Astrocyte (in vitro differentiated cells and primary cell): ENCODE results near the gene PLCL1. TPM values are rescaled to one million over a fixed set of nuclear protein-coding genes. Genes with fewer than 3 reads are reported as not detected.

Experiments used
- DNase-seq: peaks from one replicate; pipeline ENCODE4 v3.0.0-alpha.2; 2010; ENCODE audit warnings: low read depth
- FAIRE-seq: peaks from 2 replicates; lab custom pipeline; 2011; peaks lifted over from hg19 to GRCh38; lab: Jason Lieb, UNC
- H2AFZ ChIP-seq: 2 replicates; pipeline ENCODE4 v1.6.0; 2012; ENCODE audit warnings: low read depth, low read length, inconsistent platforms
- H3K27ac ChIP-seq: 2 replicates; pipeline ENCODE4 v1.5.1; 2011; ENCODE audit warnings: low read depth, low read length, inconsistent platforms
- H3K27me3 ChIP-seq: 2 replicates; pipeline ENCODE4 v1.6.0; 2011; ENCODE audit warnings: low read length, inconsistent platforms; ENCODE audit not compliant: insufficient read depth
- H3K36me3 ChIP-seq: 2 replicates; pipeline ENCODE4 v1.5.1; 2011; ENCODE audit warnings: low read length, inconsistent platforms; ENCODE audit not compliant: insufficient read depth
- H3K4me1 ChIP-seq: 2 replicates; pipeline ENCODE4 v1.5.1; 2011; ENCODE audit warnings: low read length, inconsistent platforms; ENCODE audit not compliant: insufficient read depth
- H3K4me2 ChIP-seq: 2 replicates; pipeline ENCODE4 v1.6.0; 2012; ENCODE audit warnings: low read length, inconsistent platforms
- H3K4me3 ChIP-seq: 2 replicates; pipeline ENCODE4 v1.5.1; 2011; ENCODE audit warnings: low read depth, mild to moderate bottlenecking, low read length, inconsistent platforms; ENCODE audit not compliant: insufficient read depth
- H3K79me2 ChIP-seq: 2 replicates; pipeline ENCODE4 v1.6.0; 2012; ENCODE audit warnings: mild to moderate bottlenecking, low read length, inconsistent platforms; ENCODE audit not compliant: insufficient read depth
- H3K9ac ChIP-seq: 2 replicates; pipeline ENCODE4 v1.6.0; 2012; ENCODE audit warnings: mild to moderate bottlenecking, low read length, inconsistent platforms
- H3K9me3 ChIP-seq: 2 replicates; pipeline ENCODE4 v1.5.1; 2012; ENCODE audit warnings: low read depth, mild to moderate bottlenecking, low read length, inconsistent platforms; ENCODE audit not compliant: insufficient read depth
- H4K20me1 ChIP-seq: 2 replicates; pipeline ENCODE4 v1.6.0; 2012; ENCODE audit warnings: low read length, inconsistent platforms; ENCODE audit not compliant: insufficient read depth
- H3K27ac Mint-ChIP-seq: one replicate; pipeline ENCODE4 v1.8.0; 2021; ENCODE audit warnings: mild to moderate bottlenecking, mixed read lengths; ENCODE audit not compliant: unreplicated experiment
- H3K27me3 Mint-ChIP-seq: one replicate; pipeline ENCODE4 v1.8.0; 2021; ENCODE audit warnings: low read depth, mixed read lengths; ENCODE audit not compliant: unreplicated experiment
- H3K36me3 Mint-ChIP-seq: one replicate; pipeline ENCODE4 v1.8.0; 2021; ENCODE audit warnings: low read depth, mixed read lengths; ENCODE audit not compliant: unreplicated experiment
- H3K4me1 Mint-ChIP-seq: one replicate; pipeline ENCODE4 v1.8.0; 2021; ENCODE audit warnings: low read depth, mixed read lengths; ENCODE audit not compliant: unreplicated experiment
- H3K4me3 Mint-ChIP-seq: one replicate; pipeline ENCODE4 v1.8.0; 2021; ENCODE audit warnings: mild to moderate bottlenecking, moderate library complexity, mixed read lengths; ENCODE audit not compliant: unreplicated experiment
- H3K9me3 Mint-ChIP-seq: one replicate; pipeline ENCODE4 v1.8.0; 2021; ENCODE audit warnings: mild to moderate bottlenecking, mixed read lengths; ENCODE audit not compliant: unreplicated experiment
- EZH2 ChIP-seq: IDR thresholded peaks from 2 replicates; pipeline ENCODE4 v1.6.1; 2012; ENCODE audit warnings: mild to moderate bottlenecking, low read length, inconsistent platforms; ENCODE audit not compliant: insufficient read depth
- total RNA-seq: library from RNA; stranded (reverse); gene quantifications from 2 replicates; pipeline ENCODE4 v1.2.1, GENCODE V29; 2021
- TF ChIP-seq, protein P1 (sequence below): IDR thresholded peaks from 2 replicates; pipeline ENCODE4 v1.5.1; 2011; ENCODE audit warnings: low read depth, mild to moderate bottlenecking, inconsistent platforms, low read length, moderate library complexity; ENCODE audit not compliant: insufficient read depth

PLCL1 gene
- total RNA-seq, 1 donor from 2014 or later: 0.84 TPM

DNA sequence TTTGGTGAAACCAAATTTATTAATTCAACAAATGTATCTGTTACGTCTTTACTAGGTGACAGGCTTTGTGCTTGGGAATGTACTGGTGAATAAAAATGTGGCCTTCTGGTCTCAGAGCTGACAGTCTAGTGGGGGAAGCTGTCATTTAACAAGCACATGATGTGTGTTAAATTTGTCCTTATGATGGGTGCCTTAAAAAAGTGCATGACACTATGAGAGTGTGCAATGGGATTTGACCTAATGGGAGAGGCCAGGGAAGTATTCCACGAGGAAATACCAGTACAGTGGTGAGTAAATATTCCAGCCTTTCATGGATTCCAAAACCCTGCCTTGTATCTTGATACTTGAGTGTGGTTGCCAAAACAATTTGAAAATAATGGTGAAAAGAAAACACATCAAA, 308.9 kb downstream of the PLCL1 start:
- no peak for FAIRE-seq
- H3K4me1 Mint-ChIP-seq: peaks cover 13% of the 10 kb centered on the region

GRCh38 chr2:198114064-198114463, 309.7 kb downstream of the PLCL1 start:
- no peak for FAIRE-seq
- Histone ChIP-seq H3K27ac (no peak overlapping the region), H3K79me2 (no peaks in the 10 kb centered on the region), H4K20me1 (no peaks in the 10 kb centered on the region), H3K9ac (no peak overlapping the region), H3K9me3 (no peaks in the 10 kb centered on the region), H3K36me3 (no peaks in the 10 kb centered on the region), H2AFZ (no peak overlapping the region), H3K4me3 (no peak overlapping the region), H3K4me1 (no peaks in the 10 kb centered on the region), H3K27me3 (no peaks in the 10 kb centered on the region), H3K4me2 (no peak overlapping the region)
- Mint-ChIP-seq H3K36me3 (no peaks in the 10 kb centered on the region), H3K4me3 (no peak overlapping the region), H3K27ac (no peak overlapping the region), H3K4me1 (peaks cover 13% of the 10 kb centered on the region), H3K9me3 (no peaks in the 10 kb centered on the region), H3K27me3 (no peaks in the 10 kb centered on the region)
- TF ChIP-seq, protein P1, sequence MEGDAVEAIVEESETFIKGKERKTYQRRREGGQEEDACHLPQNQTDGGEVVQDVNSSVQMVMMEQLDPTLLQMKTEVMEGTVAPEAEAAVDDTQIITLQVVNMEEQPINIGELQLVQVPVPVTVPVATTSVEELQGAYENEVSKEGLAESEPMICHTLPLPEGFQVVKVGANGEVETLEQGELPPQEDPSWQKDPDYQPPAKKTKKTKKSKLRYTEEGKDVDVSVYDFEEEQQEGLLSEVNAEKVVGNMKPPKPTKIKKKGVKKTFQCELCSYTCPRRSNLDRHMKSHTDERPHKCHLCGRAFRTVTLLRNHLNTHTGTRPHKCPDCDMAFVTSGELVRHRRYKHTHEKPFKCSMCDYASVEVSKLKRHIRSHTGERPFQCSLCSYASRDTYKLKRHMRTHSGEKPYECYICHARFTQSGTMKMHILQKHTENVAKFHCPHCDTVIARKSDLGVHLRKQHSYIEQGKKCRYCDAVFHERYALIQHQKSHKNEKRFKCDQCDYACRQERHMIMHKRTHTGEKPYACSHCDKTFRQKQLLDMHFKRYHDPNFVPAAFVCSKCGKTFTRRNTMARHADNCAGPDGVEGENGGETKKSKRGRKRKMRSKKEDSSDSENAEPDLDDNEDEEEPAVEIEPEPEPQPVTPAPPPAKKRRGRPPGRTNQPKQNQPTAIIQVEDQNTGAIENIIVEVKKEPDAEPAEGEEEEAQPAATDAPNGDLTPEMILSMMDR: no peak
- TF ChIP-seq EZH2: no peak
- no peak for DNase-seq

More for the DNA sequence above, 308.9 kb downstream of the PLCL1 start:
- Histone ChIP-seq H3K79me2 (no peaks in the 10 kb centered on the region), H2AFZ (no peak overlapping the region), H3K9ac (no peak overlapping the region), H3K9me3 (no peaks in the 10 kb centered on the region), H3K4me1 (no peaks in the 10 kb centered on the region), H3K27ac (no peak overlapping the region), H3K27me3 (no peaks in the 10 kb centered on the region), H3K36me3 (no peaks in the 10 kb centered on the region), H4K20me1 (no peaks in the 10 kb centered on the region), H3K4me2 (no peak overlapping the region), H3K4me3 (no peak overlapping the region)
- Mint-ChIP-seq H3K36me3 (no peaks in the 10 kb centered on the region), H3K27ac (no peak overlapping the region), H3K9me3 (no peaks in the 10 kb centered on the region), H3K27me3 (no peaks in the 10 kb centered on the region), H3K4me3 (no peak overlapping the region)
- no peak for DNase-seq
- TF ChIP-seq, protein P1: no peak
- no peak for TF ChIP-seq EZH2

DNA sequence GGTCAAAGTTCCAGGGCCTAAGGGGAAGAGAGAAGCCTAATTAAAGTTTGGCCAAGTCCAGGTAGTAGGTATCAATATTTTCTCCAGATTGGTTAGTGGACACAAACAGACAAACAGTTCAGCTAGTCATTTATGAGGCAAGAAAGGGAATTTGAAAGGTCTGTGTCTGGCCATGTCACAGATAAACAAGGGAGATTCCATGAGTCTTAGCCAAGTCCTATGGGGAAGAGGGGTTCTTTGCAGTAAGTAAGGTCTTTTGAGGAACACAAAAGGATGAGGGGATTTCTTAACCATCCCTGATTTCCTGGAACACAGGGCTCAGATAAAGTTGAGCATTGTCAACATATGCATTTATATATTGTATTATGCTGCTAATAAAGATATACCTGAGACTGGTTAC, 310.8 kb downstream of the PLCL1 start:
- Mint-ChIP-seq H3K36me3 (no peaks in the 10 kb centered on the region), H3K4me3 (no peak overlapping the region), H3K9me3 (peaks cover under 1% of the 10 kb centered on the region), H3K27ac (no peak overlapping the region), H3K4me1 (peaks cover 13% of the 10 kb centered on the region), H3K27me3 (no peaks in the 10 kb centered on the region)
- H3K4me2 ChIP-seq: no peak overlapping the region
- TF ChIP-seq, protein P1: no peak
- TF ChIP-seq EZH2: no peak
- no peaks in the 10 kb centered on the region for H3K79me2 ChIP-seq
- H2AFZ ChIP-seq: no peak overlapping the region
- no peak overlapping the region for H3K4me3 ChIP-seq
- no peak overlapping the region for H3K27ac ChIP-seq
- FAIRE-seq (no peak), DNase-seq (no peak)
- no peaks in the 10 kb centered on the region for H3K9me3 ChIP-seq
- no peaks in the 10 kb centered on the region for H3K4me1 ChIP-seq
- H3K9ac ChIP-seq: no peak overlapping the region
- no peaks in the 10 kb centered on the region for H4K20me1 ChIP-seq
- H3K36me3 ChIP-seq: no peaks in the 10 kb centered on the region
- no peaks in the 10 kb centered on the region for H3K27me3 ChIP-seq
